ENCODE measurements around the gene ZNF365.

GRCh38 chr10:62330213-62330612 lies 44.0 kb upstream of the ZNF365 start:
- no peak for TF ChIP-seq EP300 (IDR thresholded peaks at IDR 0.05)
- no peak for TF ChIP-seq POLR2AphosphoS5 (IDR thresholded peaks at IDR 0.05)
- no peak for TF ChIP-seq CTCF (IDR thresholded peaks at IDR 0.05)
- TF ChIP-seq POLR2A (IDR thresholded peaks at IDR 0.05) = no peak

All from stomach (tissue), 4 donors.